Activated CD4-positive, CD25-positive, alpha-beta regulatory T cell (primary cell): Measurements from ENCODE around the gene AFF4.
"Not testable (repeated sequence)": the region's sequence is repeated elsewhere in the genome, so short reads cannot be mapped to it uniquely, and the experiment has no call there.

Experiments
- DNase-seq, 4 experiments: peaks; one replicate each; lab custom pipeline; 2025; lab: John Stamatoyannopoulos, UW

The AFF4 gene

GRCh38 chr5:132886064-132886823 lies 77.2 kb downstream of the AFF4 start:
- no peak for DNase-seq

GRCh38 chr5:132884548-132884947 lies 78.9 kb downstream of the AFF4 start:
- DNase-seq: no peak

- DNase-seq: peak in 1 of 4 experiments; percentile 10
Observed at GRCh38 chr5:132883261-132883834, 80.1 kb downstream of the AFF4 start.

GRCh38 chr5:132877938-132878337 lies 85.5 kb downstream of the AFF4 start:
- no peak for DNase-seq

- DNase-seq: no peak
Observed at GRCh38 chr5:132877466-132877865, 86.0 kb downstream of the AFF4 start.

GRCh38 chr5:132876020-132876759 lies 87.2 kb downstream of the AFF4 start:
- DNase-seq: no peak

GRCh38 chr5:132873930-132874271 lies 89.5 kb downstream of the AFF4 start:
- no peak for DNase-seq

GRCh38 chr5:132873119-132873929 lies 90.1 kb downstream of the AFF4 start, which contains the start of gene LEAP2:
Gene LEAP2 (plus strand): TSS chr5:132873668. CDS start chr5:132873695, 27 bp downstream.
- no peak for DNase-seq

- no peak for DNase-seq
Observed at GRCh38 chr5:132872788-132873118, 90.7 kb downstream of the AFF4 start.

- no peak for DNase-seq
Observed at GRCh38 chr5:132871459-132872284, 91.8 kb downstream of the AFF4 start.

GRCh38 chr5:132870801-132871200 lies 92.6 kb downstream of the AFF4 start:
- DNase-seq: no peak

GRCh38 chr5:132868754-132869153 lies 94.7 kb downstream of the AFF4 start:
- no peak for DNase-seq

- DNase-seq: no peak
Observed at GRCh38 chr5:132867046-132867451, 96.4 kb downstream of the AFF4 start.

GRCh38 chr5:132866342-132867045 lies 96.9 kb downstream of the AFF4 start, which contains the start of the genes GDF9 and UQCRQ:
Gene GDF9 (minus strand): TSS chr5:132866469. CDS start chr5:132864533, 1,936 bp downstream.
Gene UQCRQ (plus strand): TSS chr5:132866642. CDS start chr5:132866882, 240 bp downstream.
- DNase-seq: peak; percentile 69 to 84 (median 76)

GRCh38 chr5:132865668-132866341 lies 97.6 kb downstream of the AFF4 start:
- no peak for DNase-seq

GRCh38 chr5:132860742-132861141 lies 102.7 kb downstream of the AFF4 start:
- DNase-seq: no peak

- no peak for DNase-seq
Observed at GRCh38 chr5:132859889-132860437, 103.5 kb downstream of the AFF4 start.

GRCh38 chr5:132856011-132856410 lies 107.4 kb downstream of the AFF4 start:
- no peak for DNase-seq

GRCh38 chr5:132854992-132855391 lies 108.4 kb downstream of the AFF4 start:
- not testable (repeated sequence) for DNase-seq

- no peak for DNase-seq
Observed at GRCh38 chr5:132854301-132854700, 109.1 kb downstream of the AFF4 start.
